Progenitor cell of endocrine pancreas (in vitro differentiated cells): Measurements from ENCODE around the gene PDE1C. TPM values are rescaled to one million over a fixed set of nuclear protein-coding genes. Genes with fewer than 3 reads are reported as not detected.
A peak's percentile ranks its signal among the peaks of the same experiment; 100 is the strongest.

ENCODE experiments used
- DNase-seq: peaks from one replicate; pipeline ENCODE4 v3.0.0; 2021; ENCODE audit warnings: low spot score; ENCODE audit not compliant: unreplicated experiment
- H3K27ac Mint-ChIP-seq: 2 replicates; pipeline ENCODE4 v1.8.0; 2021; ENCODE audit warnings: mild to moderate bottlenecking, moderate library complexity, mixed read lengths
- H3K27me3 Mint-ChIP-seq: 2 replicates; pipeline ENCODE4 v1.8.0; 2021; ENCODE audit warnings: mixed read lengths
- H3K36me3 Mint-ChIP-seq: 2 replicates; pipeline ENCODE4 v1.8.0; 2022; ENCODE audit warnings: mixed read lengths; ENCODE audit not compliant: insufficient read depth
- H3K4me1 Mint-ChIP-seq: 2 replicates; pipeline ENCODE4 v1.8.0; 2021; ENCODE audit warnings: low read depth, mixed read lengths
- H3K4me3 Mint-ChIP-seq: 2 replicates; pipeline ENCODE4 v1.8.0; 2021; ENCODE audit warnings: low read depth, mild to moderate bottlenecking, moderate library complexity, mixed read lengths
- H3K9me3 Mint-ChIP-seq: 2 replicates; pipeline ENCODE4 v1.8.0; 2021; ENCODE audit warnings: low read depth, mixed read lengths
- CTCF ChIP-seq: fragments of 200-600 bp; sonication (generic); IDR thresholded peaks from one replicate; pipeline ENCODE4 v1.5.0; 2021; ENCODE audit warnings: antibody characterized with exemption, mild to moderate bottlenecking; ENCODE audit not compliant: unreplicated experiment
- total RNA-seq: library from RNA; stranded (reverse); gene quantifications from 2 replicates; pipeline ENCODE4 v1.2.1, GENCODE V29; 2021

Gene PDE1C
- total RNA-seq, 1 donor from 2014 or later = 1.7 TPM

- TF ChIP-seq CTCF = no peak
- H3K9me3 Mint-ChIP-seq = no peaks in the 10 kb centered on the region
- no peaks in the 10 kb centered on the region for H3K27me3 Mint-ChIP-seq
- no peaks in the 10 kb centered on the region for H3K36me3 Mint-ChIP-seq
- no peak overlapping the region for H3K27ac Mint-ChIP-seq
- H3K4me1 Mint-ChIP-seq = peaks cover 1% of the 10 kb centered on the region
- no peak overlapping the region for H3K4me3 Mint-ChIP-seq
- DNase-seq = no peak
These were observed 115.7 kb downstream of the PDE1C start for GRCh38 chr7:31954500-31954899.

- Mint-ChIP-seq H3K36me3 (no peaks in the 10 kb centered on the region), H3K4me3 (no peak overlapping the region), H3K4me1 (peaks cover 7% of the 10 kb centered on the region), H3K27me3 (no peaks in the 10 kb centered on the region), H3K9me3 (no peaks in the 10 kb centered on the region), H3K27ac (no peak overlapping the region)
- DNase-seq = no peak
- no peak for TF ChIP-seq CTCF
These were observed 116.8 kb downstream of the PDE1C start for GRCh38 chr7:31953432-31953831.

GRCh38 chr7:31950091-31950755, 120.0 kb downstream of the PDE1C start:
- no peak for DNase-seq
- H3K4me1 Mint-ChIP-seq = peaks cover 15% of the 10 kb centered on the region
- TF ChIP-seq CTCF = no peak
- H3K27ac Mint-ChIP-seq = no peak overlapping the region
- no peak overlapping the region for H3K4me3 Mint-ChIP-seq
- peaks cover 17% of the 10 kb centered on the region for H3K9me3 Mint-ChIP-seq
- H3K36me3 Mint-ChIP-seq = peaks cover 11% of the 10 kb centered on the region
- no peaks in the 10 kb centered on the region for H3K27me3 Mint-ChIP-seq

- TF ChIP-seq CTCF = no peak
- Mint-ChIP-seq H3K9me3 (peaks cover 21% of the 10 kb centered on the region), H3K27me3 (no peaks in the 10 kb centered on the region), H3K4me1 (peaks cover 15% of the 10 kb centered on the region), H3K36me3 (peaks cover 14% of the 10 kb centered on the region), H3K4me3 (no peak overlapping the region), H3K27ac (peak overlapping the region; percentile 88)
- no peak for DNase-seq
These were observed 122.2 kb downstream of the PDE1C start for GRCh38 chr7:31948029-31948428.

- H3K27ac Mint-ChIP-seq = no peak overlapping the region
- peaks cover 2% of the 10 kb centered on the region for H3K27me3 Mint-ChIP-seq
- no peak for DNase-seq
- no peak overlapping the region for H3K4me3 Mint-ChIP-seq
- H3K36me3 Mint-ChIP-seq = peaks cover 2% of the 10 kb centered on the region
- no peak for TF ChIP-seq CTCF
- H3K4me1 Mint-ChIP-seq = peaks cover 11% of the 10 kb centered on the region
- H3K9me3 Mint-ChIP-seq = peaks cover 8% of the 10 kb centered on the region
These were observed 130.0 kb downstream of the PDE1C start for GRCh38 chr7:31940167-31940566.
